Activated T-cell treated with anti-CD3 and anti-CD28 coated beads for 1 hour (primary cell): ENCODE results near the gene NFKBIB.

ENCODE experiments used
- DNase-seq: peaks from one replicate; pipeline ENCODE4 v3.0.0-alpha.2; 2020; ENCODE audit warnings: low read depth

The NFKBIB gene

DNA sequence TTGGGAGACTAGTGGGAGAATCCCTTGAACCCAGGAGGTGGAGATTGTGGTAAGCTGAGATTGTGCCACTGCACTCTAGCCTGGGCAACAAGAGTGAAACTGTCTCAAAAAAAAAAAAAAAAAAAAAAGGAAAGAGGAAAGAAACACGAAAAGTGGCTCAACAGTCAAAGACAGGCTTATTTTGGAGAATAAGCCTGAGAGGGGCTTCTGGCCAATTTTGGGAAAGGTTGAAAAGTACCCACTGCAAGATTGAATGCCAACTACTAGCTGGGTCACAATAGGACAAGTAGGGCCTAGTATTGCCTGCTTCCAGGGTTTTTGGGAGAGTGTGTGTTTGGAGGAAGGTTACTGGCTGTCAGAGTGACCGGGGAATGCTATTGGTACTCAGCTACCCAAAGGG is 58.5 kb downstream of the NFKBIB start:
- DNase-seq: no peak
